OCI-LY1 (cell line): ENCODE measurements around the gene TMEM220.

Experiments used
- H2AFZ ChIP-seq: fragments of 200-600 bp; sonication (generic), shearing (Covaris generic); 2 replicates; pipeline ENCODE4 v1.6.0; 2014; ENCODE audit warnings: antibody characterized with exemption, mild to moderate bottlenecking, low read length
- H3F3A ChIP-seq: fragments of 200-600 bp; sonication (generic), shearing (Covaris generic); 2 replicates; pipeline ENCODE4 v1.6.0; 2014; ENCODE audit warnings: mild to moderate bottlenecking, antibody characterized with exemption, low read length, moderate library complexity; ENCODE audit not compliant: insufficient read depth
- H3K27ac ChIP-seq: fragments of 200-600 bp; sonication (generic); 2 replicates; pipeline ENCODE4 v1.5.1; 2014; ENCODE audit warnings: low read length, mixed run types, mild to moderate bottlenecking, low read depth; ENCODE audit not compliant: poor library complexity, severe bottlenecking
- H3K27me3 ChIP-seq: fragments of 200-600 bp; sonication (generic); 2 replicates; pipeline ENCODE4 v1.6.0; 2014; ENCODE audit warnings: antibody characterized with exemption, mild to moderate bottlenecking, low read length, moderate library complexity; ENCODE audit not compliant: insufficient read depth
- H3K36me3 ChIP-seq: fragments of 200-600 bp; sonication (generic); 2 replicates; pipeline ENCODE4 v1.6.1; 2014; ENCODE audit warnings: mild to moderate bottlenecking, antibody characterized with exemption, low read length, moderate library complexity, mixed read lengths; ENCODE audit not compliant: insufficient read depth
- H3K4me1 ChIP-seq: fragments of 200-600 bp; sonication (generic); 2 replicates; pipeline ENCODE4 v1.5.1; 2014; ENCODE audit warnings: mild to moderate bottlenecking, low read length, moderate library complexity; ENCODE audit not compliant: insufficient read depth, severe bottlenecking
- H3K4me2 ChIP-seq: fragments of 200-600 bp; sonication (generic), shearing (Covaris generic); 2 replicates; pipeline ENCODE4 v1.6.1; 2014; ENCODE audit warnings: low read length
- H3K4me3 ChIP-seq: fragments of 200-600 bp; sonication (generic); 2 replicates; pipeline ENCODE4 v1.5.1; 2014; ENCODE audit warnings: low read length, low read depth, mild to moderate bottlenecking, mixed read lengths; ENCODE audit not compliant: poor library complexity, severe bottlenecking
- H3K79me2 ChIP-seq: fragments of 200-600 bp; shearing (Covaris generic); 2 replicates; pipeline ENCODE4 v1.6.1; 2016; ENCODE audit warnings: mixed run types, low read length, mixed read lengths; ENCODE audit not compliant: insufficient read depth
- H3K9ac ChIP-seq: fragments of 200-600 bp; sonication (generic), shearing (Covaris generic); 2 replicates; pipeline ENCODE4 v1.6.1; 2014; ENCODE audit warnings: mild to moderate bottlenecking, low read length, mixed read lengths
- H3K9me2 ChIP-seq: fragments of 200-600 bp; sonication (generic), shearing (Covaris generic); 2 replicates; pipeline ENCODE4 v1.6.1; 2014; ENCODE audit warnings: low read depth, mild to moderate bottlenecking, low read length, mixed read lengths
- H3K9me3 ChIP-seq: fragments of 200-600 bp; shearing (Covaris generic); 2 replicates; pipeline ENCODE4 v1.6.1; 2014; ENCODE audit warnings: low read length, mixed read lengths
- H4K20me1 ChIP-seq: fragments of 200-600 bp; sonication (generic), shearing (Covaris generic); 2 replicates; pipeline ENCODE4 v1.6.0; 2016; ENCODE audit warnings: mild to moderate bottlenecking, low read length; ENCODE audit not compliant: insufficient read depth
- CTCF ChIP-seq: fragments of 200-600 bp; sonication (generic), shearing (Covaris generic); IDR thresholded peaks from 2 replicates; pipeline ENCODE4 v1.5.1; 2017; ENCODE audit warnings: mild to moderate bottlenecking, antibody characterized with exemption, low read length, moderate library complexity, mixed read lengths
- EZH2 ChIP-seq: fragments of 200-600 bp; sonication (generic), shearing (Covaris generic); IDR thresholded peaks from 2 replicates; pipeline ENCODE4 v1.8.0; 2017; ENCODE audit warnings: borderline replicate concordance, mixed run types, mild to moderate bottlenecking, antibody characterized with exemption, low read length, moderate library complexity, mixed read lengths

Gene TMEM220

DNA sequence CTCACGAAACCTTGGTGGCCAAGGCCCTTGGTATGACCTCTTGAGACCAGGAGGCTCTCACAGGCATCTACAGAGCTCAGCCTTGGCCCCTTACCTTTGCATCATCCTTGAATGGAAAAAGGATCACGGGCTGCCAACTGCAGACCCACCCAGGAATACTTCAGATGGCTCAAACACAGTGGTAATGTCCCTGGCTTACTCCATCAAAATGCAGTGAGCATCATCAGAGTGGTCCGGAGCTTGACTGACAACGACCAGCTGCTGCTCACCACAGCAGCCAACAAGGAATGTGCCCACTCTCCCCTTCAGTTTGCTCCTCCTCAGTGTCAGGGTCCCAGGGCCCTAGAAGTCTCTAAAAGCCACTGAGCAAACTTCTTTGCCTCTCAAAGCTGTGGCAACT lies 55.1 kb downstream of the TMEM220 start:
- H3K9ac ChIP-seq, result no peak overlapping the region
- H2AFZ ChIP-seq, result no peak overlapping the region
- H4K20me1 ChIP-seq, result no peaks in the 10 kb centered on the region
- H3K27me3 ChIP-seq, result no peaks in the 10 kb centered on the region
- no peaks in the 10 kb centered on the region for H3K9me2 ChIP-seq
- no peaks in the 10 kb centered on the region for H3K4me1 ChIP-seq
- no peak overlapping the region for H3K4me3 ChIP-seq
- peaks cover 32% of the 10 kb centered on the region for H3K36me3 ChIP-seq
- no peaks in the 10 kb centered on the region for H3K79me2 ChIP-seq
- TF ChIP-seq EZH2 (no peak), CTCF (no peak)
- H3K9me3 ChIP-seq, result no peaks in the 10 kb centered on the region
- H3F3A ChIP-seq, result no peaks in the 10 kb centered on the region
- H3K4me2 ChIP-seq, result no peak overlapping the region
- H3K27ac ChIP-seq, result no peak overlapping the region

- no peak overlapping the region for H3K27ac ChIP-seq
These were observed 56.5 kb downstream of the TMEM220 start for GRCh38 chr17:10673312-10673711.

GRCh38 chr17:10668775-10669174 lies 61.0 kb downstream of the TMEM220 start:
- no peaks in the 10 kb centered on the region for H3K9me3 ChIP-seq
- no peaks in the 10 kb centered on the region for H3K79me2 ChIP-seq
- no peak for TF ChIP-seq EZH2
- no peak for TF ChIP-seq CTCF
- H3K9ac ChIP-seq, result no peak overlapping the region
- no peak overlapping the region for H3K4me3 ChIP-seq
- no peaks in the 10 kb centered on the region for H3K9me2 ChIP-seq
- no peak overlapping the region for H3K27ac ChIP-seq
- H4K20me1 ChIP-seq, result no peaks in the 10 kb centered on the region
- no peaks in the 10 kb centered on the region for H3K4me1 ChIP-seq
- H3K27me3 ChIP-seq, result no peaks in the 10 kb centered on the region
- no peak overlapping the region for H3K4me2 ChIP-seq
- H3F3A ChIP-seq, result no peaks in the 10 kb centered on the region
- H2AFZ ChIP-seq, result no peak overlapping the region
- no peaks in the 10 kb centered on the region for H3K36me3 ChIP-seq

More at GRCh38 chr17:10673312-10673711, 56.5 kb downstream of the TMEM220 start:
- TF ChIP-seq EZH2, result no peak
- no peak for TF ChIP-seq CTCF
- no peaks in the 10 kb centered on the region for H3K79me2 ChIP-seq
- H3K4me1 ChIP-seq, result no peaks in the 10 kb centered on the region
- no peak overlapping the region for H3K9ac ChIP-seq
- H3K36me3 ChIP-seq, result peaks cover 20% of the 10 kb centered on the region
- H2AFZ ChIP-seq, result no peak overlapping the region
- H3K4me3 ChIP-seq, result no peak overlapping the region
- H3K9me3 ChIP-seq, result no peaks in the 10 kb centered on the region
- H3F3A ChIP-seq, result no peaks in the 10 kb centered on the region
- H4K20me1 ChIP-seq, result no peaks in the 10 kb centered on the region
- H3K4me2 ChIP-seq, result no peak overlapping the region
- no peaks in the 10 kb centered on the region for H3K9me2 ChIP-seq
- H3K27me3 ChIP-seq, result no peaks in the 10 kb centered on the region
